ENCODE measurements around the gene CAMTA1.
"Not testable (repeated sequence)": the region's sequence is repeated elsewhere in the genome, so short reads cannot be mapped to it uniquely, and the experiment has no call there.

CAMTA1 gene

GRCh38 chr1:7791027-7791426 is 1005.8 kb downstream of the CAMTA1 start:
- Histone ChIP-seq H3K4me1 (ENCODE audit: control insufficient read depth in 5 of 5, insufficient read depth in 5 of 5, low read length in 5 of 5) (peaks cover 0 to 23% (median 14%) of the 10 kb centered on the region in 5 donors), H3K36me3 (ENCODE audit: control insufficient read depth in 5 of 5, insufficient read depth in 5 of 5, low read length in 5 of 5) (peaks cover 59 to 87% (median 78%) of the 10 kb centered on the region in 5 donors)
- not testable (repeated sequence) for H3K27ac ChIP-seq (ENCODE audit: low read depth, low read length); H3K27me3 ChIP-seq (ENCODE audit: control insufficient read depth in 5 of 5, insufficient read depth in 4 of 5, low read length in 5 of 5); H3K9ac ChIP-seq (ENCODE audit: low read length in 5 of 5); H3K4me3 ChIP-seq (ENCODE audit: low read depth in 1 of 5, low read length in 5 of 5); H3K9me3 ChIP-seq (ENCODE audit: control insufficient read depth in 5 of 5, low read length in 5 of 5)

- no peak overlapping the region for H3K27ac ChIP-seq (ENCODE audit: low read depth, low read length)
- no peaks in the 10 kb centered on the region for H3K27me3 ChIP-seq (ENCODE audit: control insufficient read depth in 5 of 5, insufficient read depth in 4 of 5, low read length in 5 of 5)
- H3K36me3 ChIP-seq (ENCODE audit: control insufficient read depth in 5 of 5, insufficient read depth in 5 of 5, low read length in 5 of 5), result peaks cover 37 to 86% (median 76%) of the 10 kb centered on the region in 5 donors
- peaks cover 0 to 5% (median 2%) of the 10 kb centered on the region in 5 donors for H3K9me3 ChIP-seq (ENCODE audit: control insufficient read depth in 5 of 5, low read length in 5 of 5)
- no peak overlapping the region for H3K9ac ChIP-seq (ENCODE audit: low read length in 5 of 5)
- H3K4me1 ChIP-seq (ENCODE audit: control insufficient read depth in 5 of 5, insufficient read depth in 5 of 5, low read length in 5 of 5), result no peaks in the 10 kb centered on the region
- H3K4me3 ChIP-seq (ENCODE audit: low read depth in 1 of 5, low read length in 5 of 5), result no peak overlapping the region
Measured at GRCh38 chr1:7795406-7795805, 1010.2 kb downstream of the CAMTA1 start.

GRCh38 chr1:7805460-7805859 is 1020.2 kb downstream of the CAMTA1 start:
- Histone ChIP-seq H3K36me3 (ENCODE audit: control insufficient read depth in 5 of 5, insufficient read depth in 5 of 5, low read length in 5 of 5) (peaks cover 50 to 89% (median 86%) of the 10 kb centered on the region in 5 donors), H3K27me3 (ENCODE audit: control insufficient read depth in 5 of 5, insufficient read depth in 4 of 5, low read length in 5 of 5) (no peaks in the 10 kb centered on the region), H3K9ac (ENCODE audit: low read length in 5 of 5) (no peak overlapping the region)

GRCh38 chr1:7808253-7808844 is 1023.1 kb downstream of the CAMTA1 start:
- Histone ChIP-seq H3K9me3 (ENCODE audit: control insufficient read depth in 5 of 5, low read length in 5 of 5) (peaks cover 0 to 4% (median 4%) of the 10 kb centered on the region in 5 donors), H3K9ac (ENCODE audit: low read length in 5 of 5) (no peak overlapping the region), H3K36me3 (ENCODE audit: control insufficient read depth in 5 of 5, insufficient read depth in 5 of 5, low read length in 5 of 5) (peaks cover 57 to 88% (median 88%) of the 10 kb centered on the region in 5 donors), H3K27me3 (ENCODE audit: control insufficient read depth in 5 of 5, insufficient read depth in 4 of 5, low read length in 5 of 5) (no peaks in the 10 kb centered on the region), H3K27ac (ENCODE audit: low read depth, low read length) (no peak overlapping the region), H3K4me3 (ENCODE audit: low read depth in 1 of 5, low read length in 5 of 5) (no peak overlapping the region), H3K4me1 (ENCODE audit: control insufficient read depth in 5 of 5, insufficient read depth in 5 of 5, low read length in 5 of 5) (no peaks in the 10 kb centered on the region)

More at GRCh38 chr1:7805460-7805859, 1020.2 kb downstream of the CAMTA1 start:
- Histone ChIP-seq H3K4me1 (ENCODE audit: control insufficient read depth in 5 of 5, insufficient read depth in 5 of 5, low read length in 5 of 5) (no peaks in the 10 kb centered on the region), H3K4me3 (ENCODE audit: low read depth in 1 of 5, low read length in 5 of 5) (no peak overlapping the region), H3K9me3 (ENCODE audit: control insufficient read depth in 5 of 5, low read length in 5 of 5) (no peaks in the 10 kb centered on the region), H3K27ac (ENCODE audit: low read depth, low read length) (no peak overlapping the region)

GRCh38 chr1:7809742-7810141 is 1024.5 kb downstream of the CAMTA1 start:
- Histone ChIP-seq H3K36me3 (ENCODE audit: control insufficient read depth in 5 of 5, insufficient read depth in 5 of 5, low read length in 5 of 5) (peaks cover 59 to 85% (median 84%) of the 10 kb centered on the region in 5 donors), H3K27ac (ENCODE audit: low read depth, low read length) (no peak overlapping the region)

GRCh38 chr1:7810395-7810794 is 1025.1 kb downstream of the CAMTA1 start:
- peaks cover 0 to 13% (median 11%) of the 10 kb centered on the region in 5 donors for H3K9me3 ChIP-seq (ENCODE audit: control insufficient read depth in 5 of 5, low read length in 5 of 5)
- H3K27ac ChIP-seq (ENCODE audit: low read depth, low read length), result no peak overlapping the region
- H3K9ac ChIP-seq (ENCODE audit: low read length in 5 of 5), result no peak overlapping the region
- H3K4me1 ChIP-seq (ENCODE audit: control insufficient read depth in 5 of 5, insufficient read depth in 5 of 5, low read length in 5 of 5), result no peaks in the 10 kb centered on the region
- no peaks in the 10 kb centered on the region for H3K27me3 ChIP-seq (ENCODE audit: control insufficient read depth in 5 of 5, insufficient read depth in 4 of 5, low read length in 5 of 5)
- peaks cover 59 to 82% (median 78%) of the 10 kb centered on the region in 5 donors for H3K36me3 ChIP-seq (ENCODE audit: control insufficient read depth in 5 of 5, insufficient read depth in 5 of 5, low read length in 5 of 5)
- no peak overlapping the region for H3K4me3 ChIP-seq (ENCODE audit: low read depth in 1 of 5, low read length in 5 of 5)

More at GRCh38 chr1:7809742-7810141, 1024.5 kb downstream of the CAMTA1 start:
- no peak overlapping the region for H3K4me3 ChIP-seq (ENCODE audit: low read depth in 1 of 5, low read length in 5 of 5)
- no peak overlapping the region for H3K9ac ChIP-seq (ENCODE audit: low read length in 5 of 5)
- peaks cover 0 to 13% (median 11%) of the 10 kb centered on the region in 5 donors for H3K9me3 ChIP-seq (ENCODE audit: control insufficient read depth in 5 of 5, low read length in 5 of 5)
- H3K4me1 ChIP-seq (ENCODE audit: control insufficient read depth in 5 of 5, insufficient read depth in 5 of 5, low read length in 5 of 5), result no peaks in the 10 kb centered on the region
- H3K27me3 ChIP-seq (ENCODE audit: control insufficient read depth in 5 of 5, insufficient read depth in 4 of 5, low read length in 5 of 5), result no peaks in the 10 kb centered on the region

- no peaks in the 10 kb centered on the region for H3K4me1 ChIP-seq (ENCODE audit: control insufficient read depth in 5 of 5, insufficient read depth in 5 of 5, low read length in 5 of 5)
- peaks cover 55 to 72% (median 67%) of the 10 kb centered on the region in 5 donors for H3K36me3 ChIP-seq (ENCODE audit: control insufficient read depth in 5 of 5, insufficient read depth in 5 of 5, low read length in 5 of 5)
- no peaks in the 10 kb centered on the region for H3K27me3 ChIP-seq (ENCODE audit: control insufficient read depth in 5 of 5, insufficient read depth in 4 of 5, low read length in 5 of 5)
Measured at GRCh38 chr1:7811476-7811875, 1026.2 kb downstream of the CAMTA1 start.

GRCh38 chr1:7813677-7814373 is 1028.6 kb downstream of the CAMTA1 start:
- H3K4me1 ChIP-seq (ENCODE audit: control insufficient read depth in 5 of 5, insufficient read depth in 5 of 5, low read length in 5 of 5), result no peaks in the 10 kb centered on the region
- H3K9ac ChIP-seq (ENCODE audit: low read length in 5 of 5), result no peak overlapping the region
- H3K27ac ChIP-seq (ENCODE audit: low read depth, low read length), result no peak overlapping the region
- peaks cover 64 to 78% (median 67%) of the 10 kb centered on the region in 5 donors for H3K36me3 ChIP-seq (ENCODE audit: control insufficient read depth in 5 of 5, insufficient read depth in 5 of 5, low read length in 5 of 5)
- H3K27me3 ChIP-seq (ENCODE audit: control insufficient read depth in 5 of 5, insufficient read depth in 4 of 5, low read length in 5 of 5), result no peaks in the 10 kb centered on the region
- no peak overlapping the region for H3K4me3 ChIP-seq (ENCODE audit: low read depth in 1 of 5, low read length in 5 of 5)
- H3K9me3 ChIP-seq (ENCODE audit: control insufficient read depth in 5 of 5, low read length in 5 of 5), result peaks cover 0 to 13% (median 11%) of the 10 kb centered on the region in 5 donors

More at GRCh38 chr1:7811476-7811875, 1026.2 kb downstream of the CAMTA1 start:
- H3K9ac ChIP-seq (ENCODE audit: low read length in 5 of 5), result no peak overlapping the region
- H3K9me3 ChIP-seq (ENCODE audit: control insufficient read depth in 5 of 5, low read length in 5 of 5), result peaks cover 0 to 13% (median 11%) of the 10 kb centered on the region in 5 donors
- no peak overlapping the region for H3K4me3 ChIP-seq (ENCODE audit: low read depth in 1 of 5, low read length in 5 of 5)
- H3K27ac ChIP-seq (ENCODE audit: low read depth, low read length), result no peak overlapping the region

Measured in subcutaneous abdominal adipose tissue (tissue), 5 donors.